T-helper 1 cell (primary cell): Measurements from ENCODE around the gene IGFBP5.

Experiments
- DNase-seq, 5 donors: peaks; one replicate each; pipeline ENCODE4 v3.0.0-alpha.2; 2012 to 2020

IGFBP5 gene

GRCh38 chr2:216636551-216637450 is 58.5 kb downstream of the IGFBP5 start:
- no peak for DNase-seq

DNA sequence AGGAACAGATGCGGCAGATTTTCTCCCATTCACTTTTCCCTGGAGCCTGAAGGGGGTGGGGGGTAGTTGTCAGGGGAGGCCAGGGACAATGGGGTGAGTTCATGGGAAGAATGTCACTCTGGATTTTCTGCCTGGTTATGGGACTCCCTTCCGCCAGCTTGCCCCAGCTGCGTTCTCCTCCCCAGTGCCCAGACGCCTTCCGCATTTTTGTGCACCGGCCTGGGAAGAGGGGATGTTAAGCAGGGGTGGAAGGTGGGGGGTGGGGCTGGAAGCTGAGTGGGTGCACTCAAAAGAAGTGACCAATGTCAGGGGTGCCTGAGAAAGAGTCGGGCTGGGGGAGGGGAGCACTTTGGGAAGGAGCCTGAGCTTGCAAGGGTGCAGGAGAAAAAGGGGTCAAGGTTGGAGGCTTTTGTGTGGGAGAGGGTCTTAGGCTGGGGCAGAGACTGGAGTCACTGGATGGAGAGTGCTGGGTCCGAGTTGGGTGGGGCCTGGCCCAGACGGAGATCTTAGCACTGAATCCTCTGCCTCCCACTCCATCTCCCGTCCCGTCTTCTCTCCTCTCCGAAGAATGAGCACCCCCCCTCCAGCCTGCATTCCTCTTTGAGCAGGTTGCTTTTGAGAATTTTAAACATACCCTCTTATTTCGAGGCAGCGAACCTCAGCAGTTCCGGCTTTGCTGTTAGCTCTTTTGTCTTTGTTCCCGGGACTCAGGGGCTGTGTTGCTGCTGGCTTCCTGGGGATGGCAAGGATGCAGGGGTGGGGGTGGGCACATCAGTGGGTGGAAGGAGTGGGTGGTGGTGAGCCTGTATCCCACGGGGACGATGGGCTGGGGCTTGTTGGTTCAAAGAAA is 59.4 kb downstream of the IGFBP5 start:
- DNase-seq, result no peak

GRCh38 chr2:216635171-216635570 is 60.2 kb downstream of the IGFBP5 start:
- DNase-seq, result no peak

DNA sequence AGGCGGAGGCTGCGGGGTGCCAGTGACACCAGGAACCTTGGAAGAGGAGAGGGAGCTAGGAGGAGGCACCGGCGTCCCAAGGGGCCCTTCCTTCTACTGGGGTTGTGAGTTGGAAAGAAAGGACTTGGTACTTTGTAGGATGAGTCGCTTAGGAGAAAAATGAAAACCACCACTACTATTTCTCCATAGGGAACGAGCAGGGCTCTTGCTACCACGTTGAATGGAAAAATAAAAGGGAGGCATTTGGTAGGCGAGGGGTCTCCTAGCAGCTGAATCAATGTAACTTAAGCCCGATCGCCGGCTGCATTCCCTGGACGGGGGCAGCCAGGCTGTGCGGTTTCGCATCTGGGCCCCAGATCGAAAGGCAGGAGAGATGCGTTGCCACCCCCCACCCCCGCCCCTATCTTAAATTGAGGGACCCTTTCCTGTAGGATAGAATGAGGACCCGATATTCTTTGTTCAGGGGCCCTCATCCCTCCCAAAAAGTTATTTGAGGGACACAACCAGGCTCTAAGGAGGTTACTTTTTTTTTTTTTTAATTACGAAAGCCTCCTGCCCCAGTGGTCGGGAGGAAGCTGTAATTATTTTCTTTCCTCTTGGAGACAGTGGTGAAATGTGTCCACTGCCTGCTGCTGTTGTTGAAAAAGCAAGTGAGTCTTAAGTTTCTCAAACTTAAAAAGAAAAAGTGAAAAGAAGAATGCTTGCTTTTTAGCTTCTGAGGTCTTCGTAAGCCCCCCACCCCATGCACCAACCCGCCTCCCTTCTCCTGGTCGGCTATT is 60.8 kb downstream of the IGFBP5 start:
- DNase-seq, result no peak

- no peak for DNase-seq
Observed at GRCh38 chr2:216633616-216634369, 61.6 kb downstream of the IGFBP5 start.

GRCh38 chr2:216632952-216633615 is 62.3 kb downstream of the IGFBP5 start, which contains the start of gene IGFBP2:
Gene IGFBP2 (plus strand): TSS chr2:216633420. CDS start chr2:216633524, 104 bp downstream.
- DNase-seq, result no peak

GRCh38 chr2:216632346-216632951 is 62.9 kb downstream of the IGFBP5 start:
- no peak for DNase-seq

GRCh38 chr2:216629784-216630183 is 65.6 kb downstream of the IGFBP5 start:
- no peak for DNase-seq

DNA sequence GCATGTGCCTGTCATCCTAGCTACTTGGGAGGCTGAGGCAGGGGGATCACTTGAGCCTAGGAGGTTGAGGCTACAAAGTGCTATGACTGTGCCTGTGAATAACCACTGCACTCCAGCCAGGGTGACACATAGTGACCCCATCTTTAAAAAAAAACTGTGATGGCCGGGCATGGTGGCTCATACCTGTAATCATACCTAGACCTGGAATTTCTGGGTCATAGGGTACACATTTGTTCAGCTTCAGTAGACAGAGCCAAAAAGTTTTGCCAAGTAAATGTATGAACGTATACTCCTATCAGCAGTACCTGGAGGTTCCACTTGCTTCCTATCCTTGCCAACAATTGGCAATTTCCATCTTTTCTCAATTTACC is 68.5 kb downstream of the IGFBP5 start:
- DNase-seq, result no peak

GRCh38 chr2:216626168-216626874 is 69.0 kb downstream of the IGFBP5 start:
- DNase-seq, result no peak

GRCh38 chr2:216624251-216624650 is 71.1 kb downstream of the IGFBP5 start:
- no peak for DNase-seq

DNA sequence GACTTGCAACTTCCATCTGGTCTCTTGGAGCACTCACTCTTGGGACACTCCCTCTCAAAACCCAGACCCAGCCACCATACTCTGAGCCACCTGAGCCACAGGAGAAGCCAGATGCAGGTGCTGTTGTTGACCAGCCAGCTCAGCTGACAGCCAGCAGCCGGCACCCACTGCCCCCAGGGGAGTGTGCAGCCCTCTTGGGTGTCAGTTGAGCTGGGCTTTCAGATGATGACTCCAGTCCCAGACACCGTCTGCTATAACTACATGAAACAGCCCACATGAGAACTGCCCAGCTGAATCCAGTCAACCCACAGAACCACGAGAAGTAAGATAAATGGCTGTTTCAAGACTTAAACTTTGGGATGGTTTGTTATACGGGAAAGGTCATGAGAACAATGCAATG is 72.8 kb downstream of the IGFBP5 start:
- DNase-seq, result no peak
